Endothelial cell of umbilical vein (primary cell): Measurements from ENCODE around the gene SZT2. TPM values are rescaled to one million over a fixed set of nuclear protein-coding genes. Genes with fewer than 3 reads are reported as not detected.

Source experiments
- BruUV-seq: library from RNA; stranded (reverse); fragments of 400-500 nt; replicated peaks from 2 replicates; lab custom pipeline; 2021; lab: Mats Ljungman, UMichigan
- CTCF ChIA-PET: fragments of 300-600, 350-600 bp; sonication (Branson Sonifier 250); formaldehyde crosslinking; loops from one replicate; lab custom pipeline; 2021; ENCODE audit warnings: antibody characterized with exemption, inconsistent platforms; lab: Charles Lee
- POLR2A ChIA-PET: fragments of 300-600, 350-600 bp; sonication (Branson Sonifier 250); formaldehyde crosslinking; loops from one replicate; lab custom pipeline; 2021; ENCODE audit warnings: antibody characterized with exemption, inconsistent platforms; lab: Charles Lee
- DNase-seq: peaks from one replicate; pipeline ENCODE4 v3.0.0-alpha.2; 2011; ENCODE audit warnings: low read depth, low spot score
- FAIRE-seq: peaks from 2 replicates; lab custom pipeline; 2011; peaks lifted over from hg19 to GRCh38; lab: Jason Lieb, UNC
- H2AFZ ChIP-seq: 2 replicates; pipeline ENCODE4 v1.6.0; 2012; ENCODE audit warnings: low read depth, low read length, control low read depth, inconsistent platforms
- H3K27ac ChIP-seq: 2 replicates; pipeline ENCODE4 v1.5.1; 2011; ENCODE audit warnings: low read depth, mild to moderate bottlenecking, control low read depth, low read length, moderate library complexity; ENCODE audit not compliant: insufficient read depth
- H3K27me3 ChIP-seq, 2 experiments: 2 replicates each; pipeline versions ENCODE4 v1.6.0 to v1.6.1; 2011; ENCODE audit warnings: low read length in 2 of 2, mixed read lengths in 1 of 2; ENCODE audit not compliant: control insufficient read depth in 2 of 2, insufficient read depth in 2 of 2
- H3K36me3 ChIP-seq, 2 experiments: 2 replicates in 1 of 2; 3 replicates in 1 of 2; pipeline ENCODE4 v1.5.1; 2011; ENCODE audit warnings: low read length in 2 of 2, mild to moderate bottlenecking in 1 of 2, moderate library complexity in 1 of 2; ENCODE audit not compliant: control insufficient read depth in 2 of 2, insufficient read depth in 2 of 2; ENCODE audit errors: extremely low read depth in 1 of 2
- H3K4me1 ChIP-seq: 3 replicates; pipeline ENCODE4 v1.5.1; 2011; ENCODE audit warnings: mild to moderate bottlenecking, low read length; ENCODE audit not compliant: control insufficient read depth, insufficient read depth; ENCODE audit errors: extremely low read depth
- H3K4me2 ChIP-seq: 2 replicates; pipeline ENCODE4 v1.6.1; 2011; ENCODE audit warnings: low read length, control low read depth, mixed read lengths; ENCODE audit not compliant: insufficient read depth
- H3K4me3 ChIP-seq, 3 experiments: fragments of 200-600 bp in 1 of 3; sonication (generic), shearing (Covaris generic) in 1 of 3; replicated peaks in 1 of 3; 2 replicates each; pipeline ENCODE4 v1.5.1; 2011 to 2016; ENCODE audit warnings: control low read depth in 3 of 3, low read length in 3 of 3, mild to moderate bottlenecking in 2 of 3, inconsistent platforms in 1 of 3, low read depth in 1 of 3, moderate library complexity in 1 of 3; ENCODE audit not compliant: insufficient read depth in 1 of 3
- H3K79me2 ChIP-seq: 2 replicates; pipeline ENCODE4 v1.6.0; 2012; ENCODE audit warnings: low read length, inconsistent platforms; ENCODE audit not compliant: control insufficient read depth, insufficient read depth
- H3K9ac ChIP-seq: replicated peaks from 2 replicates; pipeline ENCODE3; 2011; ENCODE audit warnings: low read length, control low read depth; ENCODE audit not compliant: insufficient read depth; ENCODE audit errors: extremely low read depth
- H3K9me1 ChIP-seq: replicated peaks from 3 replicates; pipeline ENCODE4 v1.6.0; 2011; ENCODE audit warnings: mild to moderate bottlenecking, low read length; ENCODE audit not compliant: control insufficient read depth, insufficient read depth; ENCODE audit errors: extremely low read depth
- H3K9me3 ChIP-seq: replicated peaks from 2 replicates; pipeline ENCODE4 v1.5.1; 2012; ENCODE audit warnings: low read length, inconsistent platforms; ENCODE audit not compliant: control insufficient read depth, insufficient read depth
- H4K20me1 ChIP-seq: replicated peaks from 2 replicates; pipeline ENCODE3; 2011; ENCODE audit warnings: mild to moderate bottlenecking, low read length; ENCODE audit not compliant: control insufficient read depth, insufficient read depth; ENCODE audit errors: extremely low read depth
- JUN ChIP-seq: IDR thresholded peaks from 2 replicates; pipeline ENCODE4 v1.6.1; 2011; ENCODE audit warnings: borderline replicate concordance, low read depth; ENCODE audit not compliant: insufficient read length, insufficient read depth
- dilution Hi-C: fragments of 300-500 bp; cut with MboI; formaldehyde crosslinking; loops from one replicate; pipeline ENCODE4 v1.15.0; 2019; ENCODE audit warnings: low sequenced_read_pairs; ENCODE audit not compliant: extremely low pct_ligation_motif_present
- intact Hi-C: fragments of 100-400 bp; cut with micrococcal nuclease; formaldehyde crosslinking; loops from one replicate; pipeline ENCODE4 v1.10.0; 2022
- microRNA-seq: library from miRNA; unstranded; fragments of <30 nt; microRNA quantifications from one replicate; pipeline ENCODE4 v1.2.0, GENCODE V29; 2021; ENCODE audit warnings: borderline number of aligned reads, borderline replicate concordance
- polyA plus RNA-seq, 4 experiments: library from polyadenylated mRNA; depleted of rRNA in 3 of 4; stranded (reverse) in 3 of 4; unstranded in 1 of 4; fragments of >200 nt; gene quantifications; 2 replicates each; pipeline versions ENCODE4 v1.2.1 to v1.2.3, GENCODE V29; 2011 to 2012; ENCODE audit warnings: missing spikeins in 1 of 4
- small RNA-seq: library from RNA; depleted of rRNA; stranded (forward); fragments of <200 nt; gene quantifications from one replicate; pipeline ENCODE3, GENCODE V24; 2012; ENCODE audit warnings: low replicate concordance, low read depth; ENCODE audit not compliant: insufficient read depth, insufficient read length
- total RNA-seq: library from RNA; stranded (reverse); gene quantifications from 2 replicates; pipeline ENCODE4 v1.2.3, GENCODE V29; 2021

SZT2 gene
- total and polyA plus RNA-seq, 2 donors (not counting 3 experiments of a cell fraction or from before 2014, with no cell fraction given), result 11.4 to 49.9 TPM

DNA sequence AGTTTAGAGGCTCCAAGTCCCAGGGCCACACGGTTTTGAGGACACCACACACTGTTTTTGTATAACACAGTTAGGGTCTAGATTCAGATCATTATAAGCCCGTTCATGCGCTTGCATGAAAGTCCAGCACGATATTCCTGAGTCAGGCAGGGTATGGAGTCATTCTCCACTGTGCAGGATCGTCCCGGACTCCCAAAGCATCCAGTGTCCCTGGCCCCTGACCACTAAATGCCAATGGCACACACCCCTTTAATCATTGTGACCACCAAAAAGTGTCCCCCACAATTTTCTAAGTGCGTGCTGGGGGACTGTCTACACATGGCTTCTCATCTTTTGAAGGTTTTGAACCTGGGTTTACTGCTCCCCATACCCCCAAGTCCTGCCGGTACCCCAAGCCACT, 113.8 kb downstream of the SZT2 start:
- no peak for TF ChIP-seq JUN
- no peaks in the 10 kb centered on the region for H3K9me3 ChIP-seq
- no peak overlapping the region for H3K9ac ChIP-seq
- CTCF ChIA-PET, result interaction anchor here (1.2 kb wide), 1 partner anchor 16 kb away, joined by 3 read pairs; no protein-coding TSS in a partner anchor
- no peaks in the 10 kb centered on the region for H3K79me2 ChIP-seq
- dilution Hi-C loops (no loop called here), intact Hi-C loops (no loop called here)
- H3K4me1 ChIP-seq, result no peaks in the 10 kb centered on the region
- no peaks in the 10 kb centered on the region for H3K9me1 ChIP-seq
- H3K4me3 ChIP-seq, result no peak overlapping the region
- H2AFZ ChIP-seq, result no peak overlapping the region
- no peak overlapping the region for H3K4me2 ChIP-seq
- no TSS peak for BruUV-seq
- no peak for DNase-seq
- FAIRE-seq, result no peak
- H3K36me3 ChIP-seq, result no peaks in the 10 kb centered on the region
- no peaks in the 10 kb centered on the region for H3K27me3 ChIP-seq
- H4K20me1 ChIP-seq, result no peaks in the 10 kb centered on the region
- POLR2A ChIA-PET, result no interaction called here
- no peak overlapping the region for H3K27ac ChIP-seq

Small RNA genes lying within 50 kb of the gene (microRNA-seq; reads per million reads assigned to microRNA genes)
- 1.9 reads per million for gene MIR6734
- gene MIR6735, result 1.5 reads per million

Small RNA genes lying within 50 kb of the gene (small RNA-seq; reads per million reads assigned to genes)
- gene MIR6735, result not detected

Other genes starting within 250 kb of the SZT2 start
- gene EBNA1BP2, start 217.6 kb upstream of the SZT2 start, total RNA-seq, result 104 and 105 TPM in 2 replicates
- gene EBNA1BP2, start 217.6 kb upstream of the SZT2 start, polyA plus RNA-seq, result 32.1 and 47.8 TPM in 2 replicates
- gene CFAP57, start 217.6 kb upstream of the SZT2 start, total RNA-seq, result 0.28 and 0.88 TPM in 2 replicates
- gene CFAP57, start 217.6 kb upstream of the SZT2 start, polyA plus RNA-seq, result 0.83 and 0.91 TPM in 2 replicates
- gene TMEM125, start 119.9 kb upstream of the SZT2 start, total RNA-seq, result not detected in 2 replicates
- gene TMEM125, start 119.9 kb upstream of the SZT2 start, polyA plus RNA-seq, result 0.06 and 0.17 TPM in 2 replicates
- gene C1orf210, start 104.3 kb upstream of the SZT2 start, total RNA-seq, result not detected in 2 replicates
- not detected in 2 replicates for gene C1orf210, start 104.3 kb upstream of the SZT2 start, polyA plus RNA-seq
- 562 and 620 TPM in 2 replicates for gene TIE1, start 88.9 kb upstream of the SZT2 start, total RNA-seq
- gene TIE1, start 88.9 kb upstream of the SZT2 start, polyA plus RNA-seq, result 531 and 629 TPM in 2 replicates
- gene MPL, start 52.1 kb upstream of the SZT2 start, total RNA-seq, result 0.18 and 0.24 TPM in 2 replicates
- 0.13 and 0.14 TPM in 2 replicates for gene MPL, start 52.1 kb upstream of the SZT2 start, polyA plus RNA-seq
- gene CDC20, start 30.9 kb upstream of the SZT2 start, total RNA-seq, result 156 and 170 TPM in 2 replicates
- gene CDC20, start 30.9 kb upstream of the SZT2 start, polyA plus RNA-seq, result 129 and 130 TPM in 2 replicates
- 126 and 134 TPM in 2 replicates for gene ELOVL1, start 21.9 kb upstream of the SZT2 start, total RNA-seq
- gene ELOVL1, start 21.9 kb upstream of the SZT2 start, polyA plus RNA-seq, result 303 and 353 TPM in 2 replicates
- 41.9 and 45.6 TPM in 2 replicates for gene MED8, start 99 bp upstream of the SZT2 start, total RNA-seq
- 15.9 and 19.6 TPM in 2 replicates for gene MED8, start 99 bp upstream of the SZT2 start, polyA plus RNA-seq
- gene HYI, start 64.0 kb downstream of the SZT2 start, total RNA-seq, result 266 and 342 TPM in 2 replicates
- gene HYI, start 64.0 kb downstream of the SZT2 start, polyA plus RNA-seq, result 324 and 351 TPM in 2 replicates
- 271 and 338 TPM in 2 replicates for gene PTPRF, start 141.0 kb downstream of the SZT2 start, total RNA-seq
- gene PTPRF, start 141.0 kb downstream of the SZT2 start, polyA plus RNA-seq, result 217 and 267 TPM in 2 replicates